GM10266 (cell line): ENCODE results near the gene CD160.
"Not testable (repeated sequence)": the region's sequence is repeated elsewhere in the genome, so short reads cannot be mapped to it uniquely, and the experiment has no call there.

Experiments
- DNase-seq: peaks from one replicate; pipeline ENCODE4 v3.0.0; 2012; ENCODE audit errors: extremely low spot score
- CTCF ChIP-seq: IDR thresholded peaks from 2 replicates; pipeline ENCODE4 v1.5.1; 2012; ENCODE audit warnings: mild to moderate bottlenecking, low read depth; ENCODE audit not compliant: control insufficient read depth, insufficient read depth; ENCODE audit errors: missing control alignments

CD160 gene

GRCh38 chr1:145719230-145720079 lies at the start of gene CD160:
Gene CD160, plus strand, starts transcription at chr1:145719499. Its CDS starts 8,829 bp downstream, at chr1:145728328.
- peak; percentile 38 for DNase-seq
- no peak for TF ChIP-seq CTCF

GRCh38 chr1:145670995-145671745 lies 48.1 kb upstream of the CD160 start:
- DNase-seq, result not testable (repeated sequence)

GRCh38 chr1:145673217-145673616 lies 46.1 kb upstream of the CD160 start:
- DNase-seq, result not testable (repeated sequence)

GRCh38 chr1:145684858-145685257 lies 34.4 kb upstream of the CD160 start:
- DNase-seq, result not testable (repeated sequence)

- DNase-seq, result not testable (repeated sequence)
Observed at GRCh38 chr1:145686078-145686477, 33.2 kb upstream of the CD160 start.

- DNase-seq, result no peak
- TF ChIP-seq CTCF, result no peak
Observed at GRCh38 chr1:145688328-145688727, 31.0 kb upstream of the CD160 start.

- no peak for DNase-seq
- no peak for TF ChIP-seq CTCF
Observed at GRCh38 chr1:145688924-145689323, 30.4 kb upstream of the CD160 start.

- TF ChIP-seq CTCF, result no peak
- DNase-seq, result no peak
Observed at GRCh38 chr1:145689922-145690321, 29.4 kb upstream of the CD160 start.

- no peak for TF ChIP-seq CTCF
- DNase-seq, result peak; percentile 53
Observed at GRCh38 chr1:145690587-145691558, 28.4 kb upstream of the CD160 start.
